ENCODE measurements around the gene ARHGEF28. TPM values are rescaled to one million over a fixed set of nuclear protein-coding genes. Genes with fewer than 3 reads are reported as not detected.

ARHGEF28 gene
- total and polyA plus RNA-seq, 9 of the 15 experiments (the other 6 are each of a cell fraction or from before 2014, with no cell fraction given) = 0.27 TPM; not detected in 8

DNA sequence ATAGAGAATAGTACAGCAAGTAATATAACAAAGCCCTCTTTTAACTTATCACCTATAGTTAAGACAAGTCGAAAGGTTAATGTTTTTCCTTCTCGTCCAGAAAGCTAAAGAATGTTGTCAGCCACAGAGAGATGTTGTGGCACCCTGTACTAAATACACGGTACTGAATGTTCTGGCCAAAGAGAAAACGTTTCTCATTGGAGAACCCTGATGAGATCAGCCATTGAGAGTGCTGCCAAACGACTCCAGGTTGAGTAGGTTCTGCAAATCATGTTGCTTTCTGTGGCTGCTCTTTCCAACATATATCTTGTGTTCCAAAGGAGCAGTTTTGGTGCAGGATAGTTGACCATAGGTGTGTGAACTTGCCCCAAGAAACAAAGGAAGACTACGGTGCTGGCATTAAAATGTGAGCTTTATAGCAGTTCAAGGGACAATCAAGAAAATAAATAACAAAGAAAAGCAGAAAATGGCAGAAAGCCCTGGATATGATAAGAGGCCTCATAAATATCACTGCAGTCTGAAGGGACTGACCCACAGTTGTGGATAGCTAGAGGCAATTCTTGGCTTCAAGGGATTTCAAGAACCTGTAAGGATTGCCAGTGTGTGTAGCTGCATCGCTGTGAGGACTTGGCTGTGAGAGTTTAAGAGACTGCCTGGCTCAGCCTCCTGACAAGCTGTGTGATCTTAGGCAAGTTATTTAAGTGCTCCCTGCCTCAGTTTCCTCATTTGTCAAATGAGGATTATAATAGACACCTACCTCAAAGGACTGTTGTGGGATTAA is 102.7 kb downstream of the ARHGEF28 start (continued):
- no peak for TF ChIP-seq RBM34 (IDR thresholded peaks at IDR 0.05; ENCODE audit: borderline replicate concordance, insufficient read depth, low read length)
- no peak for TF ChIP-seq ZNF830 (CRISPR knock-in tag; IDR thresholded peaks at IDR 0.05)
- no peak for TF ChIP-seq KAT8 (IDR thresholded peaks at IDR 0.05; ENCODE audit: low read depth)
- no peak for TF ChIP-seq ZNF121 (CRISPR knock-in tag; conservative IDR thresholded peaks at IDR 0.05)
- no peak for TF ChIP-seq RBM22 (IDR thresholded peaks at IDR 0.05; ENCODE audit: low read depth, low read length, poor library complexity, severe bottlenecking)
- no peak for TF ChIP-seq CEBPB (tag; IDR thresholded peaks at IDR 0.05)
- TF ChIP-seq, protein P1, sequence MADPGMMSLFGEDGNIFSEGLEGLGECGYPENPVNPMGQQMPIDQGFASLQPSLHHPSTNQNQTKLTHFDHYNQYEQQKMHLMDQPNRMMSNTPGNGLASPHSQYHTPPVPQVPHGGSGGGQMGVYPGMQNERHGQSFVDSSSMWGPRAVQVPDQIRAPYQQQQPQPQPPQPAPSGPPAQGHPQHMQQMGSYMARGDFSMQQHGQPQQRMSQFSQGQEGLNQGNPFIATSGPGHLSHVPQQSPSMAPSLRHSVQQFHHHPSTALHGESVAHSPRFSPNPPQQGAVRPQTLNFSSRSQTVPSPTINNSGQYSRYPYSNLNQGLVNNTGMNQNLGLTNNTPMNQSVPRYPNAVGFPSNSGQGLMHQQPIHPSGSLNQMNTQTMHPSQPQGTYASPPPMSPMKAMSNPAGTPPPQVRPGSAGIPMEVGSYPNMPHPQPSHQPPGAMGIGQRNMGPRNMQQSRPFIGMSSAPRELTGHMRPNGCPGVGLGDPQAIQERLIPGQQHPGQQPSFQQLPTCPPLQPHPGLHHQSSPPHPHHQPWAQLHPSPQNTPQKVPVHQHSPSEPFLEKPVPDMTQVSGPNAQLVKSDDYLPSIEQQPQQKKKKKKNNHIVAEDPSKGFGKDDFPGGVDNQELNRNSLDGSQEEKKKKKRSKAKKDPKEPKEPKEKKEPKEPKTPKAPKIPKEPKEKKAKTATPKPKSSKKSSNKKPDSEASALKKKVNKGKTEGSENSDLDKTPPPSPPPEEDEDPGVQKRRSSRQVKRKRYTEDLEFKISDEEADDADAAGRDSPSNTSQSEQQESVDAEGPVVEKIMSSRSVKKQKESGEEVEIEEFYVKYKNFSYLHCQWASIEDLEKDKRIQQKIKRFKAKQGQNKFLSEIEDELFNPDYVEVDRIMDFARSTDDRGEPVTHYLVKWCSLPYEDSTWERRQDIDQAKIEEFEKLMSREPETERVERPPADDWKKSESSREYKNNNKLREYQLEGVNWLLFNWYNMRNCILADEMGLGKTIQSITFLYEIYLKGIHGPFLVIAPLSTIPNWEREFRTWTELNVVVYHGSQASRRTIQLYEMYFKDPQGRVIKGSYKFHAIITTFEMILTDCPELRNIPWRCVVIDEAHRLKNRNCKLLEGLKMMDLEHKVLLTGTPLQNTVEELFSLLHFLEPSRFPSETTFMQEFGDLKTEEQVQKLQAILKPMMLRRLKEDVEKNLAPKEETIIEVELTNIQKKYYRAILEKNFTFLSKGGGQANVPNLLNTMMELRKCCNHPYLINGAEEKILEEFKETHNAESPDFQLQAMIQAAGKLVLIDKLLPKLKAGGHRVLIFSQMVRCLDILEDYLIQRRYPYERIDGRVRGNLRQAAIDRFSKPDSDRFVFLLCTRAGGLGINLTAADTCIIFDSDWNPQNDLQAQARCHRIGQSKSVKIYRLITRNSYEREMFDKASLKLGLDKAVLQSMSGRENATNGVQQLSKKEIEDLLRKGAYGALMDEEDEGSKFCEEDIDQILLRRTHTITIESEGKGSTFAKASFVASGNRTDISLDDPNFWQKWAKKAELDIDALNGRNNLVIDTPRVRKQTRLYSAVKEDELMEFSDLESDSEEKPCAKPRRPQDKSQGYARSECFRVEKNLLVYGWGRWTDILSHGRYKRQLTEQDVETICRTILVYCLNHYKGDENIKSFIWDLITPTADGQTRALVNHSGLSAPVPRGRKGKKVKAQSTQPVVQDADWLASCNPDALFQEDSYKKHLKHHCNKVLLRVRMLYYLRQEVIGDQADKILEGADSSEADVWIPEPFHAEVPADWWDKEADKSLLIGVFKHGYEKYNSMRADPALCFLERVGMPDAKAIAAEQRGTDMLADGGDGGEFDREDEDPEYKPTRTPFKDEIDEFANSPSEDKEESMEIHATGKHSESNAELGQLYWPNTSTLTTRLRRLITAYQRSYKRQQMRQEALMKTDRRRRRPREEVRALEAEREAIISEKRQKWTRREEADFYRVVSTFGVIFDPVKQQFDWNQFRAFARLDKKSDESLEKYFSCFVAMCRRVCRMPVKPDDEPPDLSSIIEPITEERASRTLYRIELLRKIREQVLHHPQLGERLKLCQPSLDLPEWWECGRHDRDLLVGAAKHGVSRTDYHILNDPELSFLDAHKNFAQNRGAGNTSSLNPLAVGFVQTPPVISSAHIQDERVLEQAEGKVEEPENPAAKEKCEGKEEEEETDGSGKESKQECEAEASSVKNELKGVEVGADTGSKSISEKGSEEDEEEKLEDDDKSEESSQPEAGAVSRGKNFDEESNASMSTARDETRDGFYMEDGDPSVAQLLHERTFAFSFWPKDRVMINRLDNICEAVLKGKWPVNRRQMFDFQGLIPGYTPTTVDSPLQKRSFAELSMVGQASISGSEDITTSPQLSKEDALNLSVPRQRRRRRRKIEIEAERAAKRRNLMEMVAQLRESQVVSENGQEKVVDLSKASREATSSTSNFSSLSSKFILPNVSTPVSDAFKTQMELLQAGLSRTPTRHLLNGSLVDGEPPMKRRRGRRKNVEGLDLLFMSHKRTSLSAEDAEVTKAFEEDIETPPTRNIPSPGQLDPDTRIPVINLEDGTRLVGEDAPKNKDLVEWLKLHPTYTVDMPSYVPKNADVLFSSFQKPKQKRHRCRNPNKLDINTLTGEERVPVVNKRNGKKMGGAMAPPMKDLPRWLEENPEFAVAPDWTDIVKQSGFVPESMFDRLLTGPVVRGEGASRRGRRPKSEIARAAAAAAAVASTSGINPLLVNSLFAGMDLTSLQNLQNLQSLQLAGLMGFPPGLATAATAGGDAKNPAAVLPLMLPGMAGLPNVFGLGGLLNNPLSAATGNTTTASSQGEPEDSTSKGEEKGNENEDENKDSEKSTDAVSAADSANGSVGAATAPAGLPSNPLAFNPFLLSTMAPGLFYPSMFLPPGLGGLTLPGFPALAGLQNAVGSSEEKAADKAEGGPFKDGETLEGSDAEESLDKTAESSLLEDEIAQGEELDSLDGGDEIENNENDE (IDR thresholded peaks at IDR 0.05; ENCODE audit: low read depth, low read length) = no peak
